GM21619 (cell line): ENCODE results near the gene IGFBP7.

Experiments
- ATAC-seq: cut with Tn5 transposase; IDR thresholded peaks from one replicate; pipeline ENCODE4 v1.9.1; 2021; ENCODE audit not compliant: unreplicated experiment

IGFBP7 gene, protein sequence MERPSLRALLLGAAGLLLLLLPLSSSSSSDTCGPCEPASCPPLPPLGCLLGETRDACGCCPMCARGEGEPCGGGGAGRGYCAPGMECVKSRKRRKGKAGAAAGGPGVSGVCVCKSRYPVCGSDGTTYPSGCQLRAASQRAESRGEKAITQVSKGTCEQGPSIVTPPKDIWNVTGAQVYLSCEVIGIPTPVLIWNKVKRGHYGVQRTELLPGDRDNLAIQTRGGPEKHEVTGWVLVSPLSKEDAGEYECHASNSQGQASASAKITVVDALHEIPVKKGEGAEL

DNA sequence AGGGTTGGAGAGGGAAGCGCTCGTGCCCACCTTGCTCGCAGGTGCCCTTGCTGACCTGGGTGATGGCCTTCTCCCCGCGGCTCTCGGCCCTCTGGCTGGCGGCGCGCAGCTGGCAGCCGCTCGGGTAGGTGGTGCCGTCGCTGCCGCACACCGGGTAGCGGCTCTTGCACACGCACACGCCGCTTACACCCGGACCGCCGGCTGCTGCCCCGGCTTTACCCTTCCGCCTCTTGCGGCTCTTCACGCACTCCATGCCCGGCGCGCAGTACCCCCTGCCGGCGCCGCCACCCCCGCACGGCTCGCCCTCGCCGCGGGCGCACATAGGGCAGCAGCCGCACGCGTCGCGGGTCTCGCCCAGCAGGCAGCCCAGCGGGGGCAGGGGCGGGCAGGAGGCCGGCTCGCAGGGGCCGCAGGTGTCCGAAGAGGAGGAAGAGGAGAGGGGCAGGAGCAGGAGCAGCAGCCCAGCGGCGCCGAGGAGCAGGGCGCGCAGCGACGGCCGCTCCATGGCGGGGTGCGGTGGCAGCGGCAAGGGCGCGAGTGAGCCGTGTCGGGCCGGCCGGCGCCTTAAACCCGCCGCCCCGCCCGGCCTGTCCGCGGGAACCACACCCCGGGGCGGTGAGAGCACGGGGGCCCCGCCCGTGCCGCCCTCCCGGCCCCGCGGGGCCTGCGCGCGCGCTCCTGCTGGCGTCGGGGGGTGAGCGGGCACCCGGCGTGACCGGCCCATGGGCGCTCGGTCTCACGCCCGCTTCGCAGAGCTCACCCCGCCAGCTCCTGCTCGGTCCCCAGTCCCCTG is at the start of gene IGFBP7:
TSS of gene IGFBP7 (minus strand) at position 539 of the 793 bp plus-strand sequence. CDS start at position 505, 34 bp downstream.
- ATAC-seq, result no peak

DNA sequence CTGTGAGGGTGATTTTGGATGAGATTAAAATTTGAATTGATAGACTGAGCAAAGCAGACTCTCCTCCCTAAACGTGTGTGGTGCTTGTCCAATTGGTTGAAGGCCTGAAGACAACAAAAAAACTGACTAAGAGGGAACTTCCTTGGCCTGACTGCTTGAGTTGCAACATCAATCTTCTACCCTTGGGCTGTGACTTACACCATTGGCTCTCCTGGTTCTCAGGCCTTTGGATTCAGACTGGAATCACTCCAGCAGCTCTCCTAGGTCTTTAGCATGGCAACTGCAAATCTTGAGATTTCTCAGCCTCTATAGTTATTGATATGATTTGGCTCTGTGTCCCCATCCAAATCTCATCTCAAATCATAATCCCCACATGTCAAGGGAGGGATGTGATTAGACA is 49.7 kb upstream of the IGFBP7 start:
- ATAC-seq, result no peak

DNA sequence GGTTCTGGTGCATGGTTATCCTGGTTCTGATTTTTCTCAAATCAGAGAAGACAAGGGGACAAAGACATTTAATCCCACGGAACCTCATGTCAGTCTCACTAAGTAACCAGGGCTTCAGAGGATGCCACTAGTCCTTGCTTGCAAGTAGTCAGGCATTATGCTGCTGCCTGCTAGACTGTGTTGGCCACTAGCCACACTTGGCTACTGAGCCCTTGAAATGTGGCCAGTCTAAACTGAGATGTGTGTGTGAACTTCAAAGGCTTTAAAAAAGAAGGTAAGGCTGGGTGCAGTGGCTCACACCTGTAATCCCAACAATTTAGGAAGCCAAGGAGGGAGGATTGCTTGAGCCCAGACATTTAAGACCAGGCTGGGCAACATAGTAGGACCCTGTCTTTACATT is 48.6 kb upstream of the IGFBP7 start:
- ATAC-seq, result no peak

- no peak for ATAC-seq
Measured at GRCh38 chr4:57158221-57158620, 48.0 kb upstream of the IGFBP7 start.

DNA sequence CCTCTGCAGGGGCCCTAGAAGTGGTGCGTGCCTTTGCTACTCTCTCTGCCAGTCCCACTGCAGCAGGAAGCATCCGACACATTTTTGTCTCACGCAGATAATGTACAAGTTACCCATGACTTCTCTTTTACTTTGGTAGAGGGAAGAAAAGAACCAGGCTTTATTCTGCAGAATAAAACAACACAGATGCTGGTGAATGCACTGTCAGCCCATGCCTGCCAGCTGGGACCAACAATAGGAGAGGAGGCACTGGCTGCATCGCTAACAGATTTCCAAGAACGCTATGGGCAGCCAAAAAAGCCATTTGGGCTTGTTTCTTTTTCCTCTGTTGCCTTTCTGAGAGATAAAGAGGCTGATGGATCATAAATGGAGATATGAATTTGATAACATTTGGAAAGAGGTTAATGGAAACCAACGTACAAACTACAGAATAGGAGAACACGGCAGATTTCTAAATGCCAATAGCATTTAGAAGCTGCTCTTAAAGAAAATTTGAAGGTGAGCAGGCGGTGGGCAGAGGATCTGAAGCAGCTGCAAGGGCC is 47.5 kb upstream of the IGFBP7 start:
- no peak for ATAC-seq

DNA sequence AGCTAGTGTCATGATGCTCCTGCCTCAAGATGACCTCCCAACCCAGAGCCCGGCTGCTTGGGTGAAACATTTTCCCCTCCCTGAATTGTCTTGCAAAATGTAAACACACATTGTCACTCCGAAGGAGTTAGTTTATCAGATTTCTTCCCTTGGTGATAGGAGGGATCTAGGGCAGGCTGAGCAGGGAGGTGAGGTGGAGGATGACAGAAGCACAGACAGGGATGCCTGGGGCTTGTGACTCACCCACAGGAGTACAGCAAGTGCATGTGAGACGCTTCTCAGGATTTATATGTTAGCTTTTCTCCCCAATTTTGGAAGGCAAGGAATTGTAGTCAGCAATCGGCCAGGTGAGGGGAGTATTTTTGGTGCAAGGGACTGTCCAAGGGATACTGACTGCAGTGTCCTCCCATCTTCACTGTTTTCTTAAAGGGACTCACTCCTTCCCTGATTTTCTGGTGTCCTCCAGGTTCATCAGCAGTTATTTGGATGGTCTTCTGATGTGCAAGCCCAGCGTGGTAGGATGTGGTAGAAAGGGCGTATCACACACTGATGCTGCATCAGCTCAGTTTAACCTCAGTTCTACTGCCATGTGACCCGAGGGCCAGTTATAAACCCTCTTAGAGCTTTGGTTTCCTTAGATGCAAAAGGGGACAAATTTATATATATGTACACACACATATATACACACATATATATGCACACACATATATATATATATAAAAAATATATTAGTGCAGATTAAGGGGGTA is 46.2 kb upstream of the IGFBP7 start:
- ATAC-seq, result no peak

DNA sequence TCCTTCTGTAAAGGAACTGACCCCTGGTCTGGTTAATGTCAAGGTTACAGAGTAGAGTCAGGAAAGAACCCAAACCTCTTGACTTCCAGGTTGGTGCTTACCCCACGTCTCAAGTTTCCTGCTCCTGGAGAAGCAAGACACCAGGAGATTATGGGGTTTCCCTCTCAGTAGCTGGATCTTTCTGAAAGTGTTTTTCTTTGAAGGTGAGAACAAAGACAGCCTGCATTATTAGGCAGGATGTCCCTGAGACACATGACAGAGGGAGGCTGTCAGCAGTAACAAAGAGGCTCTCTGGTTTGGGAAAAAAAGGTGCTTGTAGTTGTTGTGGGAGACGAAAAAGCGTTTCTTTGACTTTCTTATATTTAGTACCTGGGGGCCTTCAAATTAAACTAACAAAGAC is 44.7 kb upstream of the IGFBP7 start:
- no peak for ATAC-seq

- no peak for ATAC-seq
Measured at GRCh38 chr4:57154191-57154590, 44.0 kb upstream of the IGFBP7 start.

GRCh38 chr4:57153207-57153606 is 43.0 kb upstream of the IGFBP7 start:
- ATAC-seq, result no peak

- ATAC-seq, result no peak
Measured at GRCh38 chr4:57151481-57151880, 41.3 kb upstream of the IGFBP7 start.

DNA sequence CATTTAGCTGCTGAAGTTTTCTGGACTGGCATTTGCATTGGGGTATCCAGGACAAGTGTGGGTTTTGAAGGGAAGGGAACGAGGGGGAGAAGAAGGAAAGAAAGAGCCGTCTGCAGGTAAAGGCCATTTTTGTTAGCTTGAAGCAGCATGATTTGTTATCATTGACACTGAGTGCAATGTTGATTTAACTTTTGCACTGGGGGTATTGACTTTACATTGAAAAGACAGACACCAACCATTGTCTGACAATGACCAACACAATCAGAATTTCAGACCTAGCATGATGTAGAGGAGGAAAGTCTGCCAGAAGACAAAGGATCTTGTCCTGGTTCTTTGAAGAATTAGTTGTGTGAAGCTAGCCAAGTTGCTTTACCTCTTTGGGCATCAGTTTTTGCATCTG is 39.6 kb upstream of the IGFBP7 start:
- ATAC-seq, result no peak

DNA sequence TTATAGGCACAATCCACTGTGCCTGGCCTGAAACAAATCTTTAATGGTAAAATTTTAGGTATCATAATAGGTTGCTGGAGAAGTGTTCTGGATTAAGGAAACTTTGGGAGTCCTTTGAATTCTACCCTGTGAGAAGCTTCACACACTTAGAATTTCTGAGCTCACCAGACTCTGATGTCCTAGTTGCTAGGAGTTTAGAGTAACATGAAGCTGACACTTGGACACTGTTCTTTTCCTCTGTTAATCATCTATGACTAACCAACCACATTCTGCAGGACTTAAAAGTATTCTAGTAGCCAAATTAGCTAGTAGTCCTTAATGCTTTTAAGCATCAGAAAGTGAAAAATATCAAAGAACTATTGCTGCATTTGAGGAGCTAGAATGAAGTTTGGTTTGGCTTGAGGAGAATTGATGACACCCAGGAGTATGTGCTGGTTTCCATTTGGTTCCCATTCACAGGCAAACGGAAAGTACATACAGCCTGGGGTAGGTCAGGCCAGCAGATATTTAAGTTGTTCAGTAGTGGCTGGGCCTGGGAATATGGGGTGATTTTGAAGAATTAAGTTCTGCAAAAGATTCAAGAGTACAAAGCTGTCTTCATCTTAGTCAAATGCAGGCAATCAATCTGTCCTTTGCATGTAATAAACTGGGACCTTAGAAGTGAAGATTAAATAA is 38.8 kb upstream of the IGFBP7 start:
- ATAC-seq, result no peak

- ATAC-seq, result no peak
Measured at GRCh38 chr4:57148177-57148576, 38.0 kb upstream of the IGFBP7 start.

- no peak for ATAC-seq
Measured at GRCh38 chr4:57147335-57148060, 37.3 kb upstream of the IGFBP7 start.

DNA sequence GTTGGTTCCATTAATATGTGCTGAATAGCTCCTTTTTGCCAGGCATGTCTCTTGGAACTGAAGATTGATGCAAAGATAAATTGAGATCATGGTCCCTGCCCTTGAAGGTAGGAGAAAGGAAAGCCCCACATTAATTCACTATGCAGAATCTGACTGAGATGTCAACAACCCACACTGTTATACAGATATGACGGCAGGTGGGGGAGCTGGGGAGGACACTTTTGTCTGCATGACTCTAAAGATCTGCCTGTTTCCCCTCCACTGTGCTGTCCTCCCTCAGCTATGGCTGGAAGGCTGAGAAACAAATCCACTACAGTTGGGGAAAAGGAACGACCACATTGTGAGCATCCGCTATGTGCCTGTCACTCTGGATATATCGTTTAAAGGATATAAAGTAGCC is 36.3 kb upstream of the IGFBP7 start:
- no peak for ATAC-seq

DNA sequence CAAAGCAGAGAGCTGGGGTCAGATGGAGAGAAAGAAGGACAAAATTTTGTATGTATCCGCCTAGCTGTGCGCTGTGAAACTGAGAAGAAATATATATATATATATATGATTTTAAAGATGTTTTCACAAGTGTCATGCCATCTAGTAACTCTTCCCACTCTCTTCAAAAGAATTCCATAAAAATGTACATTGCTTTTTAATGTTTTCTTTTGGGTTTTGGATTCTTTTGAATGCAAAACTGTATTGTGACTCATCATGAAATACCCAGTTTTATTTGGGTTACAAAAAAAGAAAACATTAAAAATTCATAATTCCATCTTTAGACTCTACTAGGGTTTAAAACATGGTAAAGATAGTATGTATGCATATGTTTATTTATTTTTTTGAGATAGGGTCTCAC is 34.3 kb upstream of the IGFBP7 start:
- no peak for ATAC-seq

GRCh38 chr4:57139783-57140182 is 29.6 kb upstream of the IGFBP7 start:
- ATAC-seq, result no peak

- no peak for ATAC-seq
Measured at GRCh38 chr4:57137261-57137660, 27.1 kb upstream of the IGFBP7 start.

DNA sequence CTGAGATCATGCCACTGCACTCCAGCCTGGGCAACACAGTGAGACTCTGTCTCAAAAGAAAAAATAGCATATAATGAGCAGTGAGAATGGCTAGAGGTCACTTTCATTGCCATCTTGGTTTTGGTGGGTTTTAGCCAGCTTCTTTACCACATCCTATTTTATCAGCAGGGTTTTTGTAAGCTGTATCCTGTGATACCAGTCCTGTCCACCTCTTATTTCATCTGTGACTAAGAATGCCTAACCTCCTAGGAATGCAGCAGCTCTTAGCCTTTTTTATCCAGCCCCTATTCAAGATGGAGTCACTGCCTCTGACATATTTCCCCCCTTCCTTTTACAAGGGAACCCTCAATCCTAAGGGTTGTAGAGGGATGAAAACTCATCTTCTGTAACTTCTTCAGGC is 26.1 kb upstream of the IGFBP7 start:
- no peak for ATAC-seq

GRCh38 chr4:57132743-57133137 is 22.6 kb upstream of the IGFBP7 start:
- no peak for ATAC-seq
